HFFc6 (cell line): ENCODE measurements around the gene SNX7. TPM values are rescaled to one million over a fixed set of nuclear protein-coding genes. Genes with fewer than 3 reads are reported as not detected.

Experiments
- DNase-seq: peaks from one replicate; pipeline ENCODE4 v3.0.0-alpha.2; 2018
- H3K27ac Mint-ChIP-seq: 2 replicates; pipeline ENCODE4 v1.8.0; 2020; ENCODE audit warnings: mild to moderate bottlenecking, mixed read lengths
- H3K27me3 Mint-ChIP-seq: 2 replicates; pipeline ENCODE4 v1.8.0; 2021; ENCODE audit warnings: mild to moderate bottlenecking, moderate library complexity, mixed read lengths; ENCODE audit not compliant: insufficient read depth
- H3K36me3 Mint-ChIP-seq: 2 replicates; pipeline ENCODE4 v1.8.0; 2021; ENCODE audit warnings: low read depth, mixed read lengths
- H3K4me1 Mint-ChIP-seq: 2 replicates; pipeline ENCODE4 v1.8.0; 2020; ENCODE audit warnings: low read depth, mixed read lengths
- H3K4me3 Mint-ChIP-seq: 2 replicates; pipeline ENCODE4 v1.8.0; 2020; ENCODE audit warnings: mild to moderate bottlenecking, moderate library complexity, mixed read lengths
- H3K9me3 Mint-ChIP-seq: 2 replicates; pipeline ENCODE4 v1.8.0; 2020; ENCODE audit warnings: mild to moderate bottlenecking, mixed read lengths
- total RNA-seq, 6 experiments: library from RNA; stranded (reverse); fragmentation: NEBNext Ultra II Directional; extraction: Animal tissue kit (Norgen Biotek cat#: 25700); gene quantifications; 2 replicates in 1 of 6; 3 replicates in 5 of 6; pipeline ENCODE4 v1.2.3, GENCODE V29; 2021
- TF ChIP-seq, protein P1 (sequence below): fragments of 200-600 bp; sonication (generic); IDR thresholded peaks from 2 replicates; pipeline ENCODE4 v1.5.0; 2021; ENCODE audit warnings: antibody characterized with exemption, mild to moderate bottlenecking

SNX7 gene
- total RNA-seq, 6 experiments from 2014 or later: 26.3 to 35.2 (median 32.8) TPM

- DNase-seq: peak; percentile 30
- TF ChIP-seq, protein P1, sequence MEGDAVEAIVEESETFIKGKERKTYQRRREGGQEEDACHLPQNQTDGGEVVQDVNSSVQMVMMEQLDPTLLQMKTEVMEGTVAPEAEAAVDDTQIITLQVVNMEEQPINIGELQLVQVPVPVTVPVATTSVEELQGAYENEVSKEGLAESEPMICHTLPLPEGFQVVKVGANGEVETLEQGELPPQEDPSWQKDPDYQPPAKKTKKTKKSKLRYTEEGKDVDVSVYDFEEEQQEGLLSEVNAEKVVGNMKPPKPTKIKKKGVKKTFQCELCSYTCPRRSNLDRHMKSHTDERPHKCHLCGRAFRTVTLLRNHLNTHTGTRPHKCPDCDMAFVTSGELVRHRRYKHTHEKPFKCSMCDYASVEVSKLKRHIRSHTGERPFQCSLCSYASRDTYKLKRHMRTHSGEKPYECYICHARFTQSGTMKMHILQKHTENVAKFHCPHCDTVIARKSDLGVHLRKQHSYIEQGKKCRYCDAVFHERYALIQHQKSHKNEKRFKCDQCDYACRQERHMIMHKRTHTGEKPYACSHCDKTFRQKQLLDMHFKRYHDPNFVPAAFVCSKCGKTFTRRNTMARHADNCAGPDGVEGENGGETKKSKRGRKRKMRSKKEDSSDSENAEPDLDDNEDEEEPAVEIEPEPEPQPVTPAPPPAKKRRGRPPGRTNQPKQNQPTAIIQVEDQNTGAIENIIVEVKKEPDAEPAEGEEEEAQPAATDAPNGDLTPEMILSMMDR: no peak
- Mint-ChIP-seq H3K27me3 (no peaks in the 10 kb centered on the region), H3K36me3 (no peaks in the 10 kb centered on the region), H3K4me3 (peak overlapping the region; percentile 25), H3K4me1 (peaks cover 52% of the 10 kb centered on the region), H3K27ac (peak overlapping the region; percentile 41), H3K9me3 (no peaks in the 10 kb centered on the region)
These were observed 8.1 kb downstream of the SNX7 start for GRCh38 chr1:98669355-98670296.

DNA sequence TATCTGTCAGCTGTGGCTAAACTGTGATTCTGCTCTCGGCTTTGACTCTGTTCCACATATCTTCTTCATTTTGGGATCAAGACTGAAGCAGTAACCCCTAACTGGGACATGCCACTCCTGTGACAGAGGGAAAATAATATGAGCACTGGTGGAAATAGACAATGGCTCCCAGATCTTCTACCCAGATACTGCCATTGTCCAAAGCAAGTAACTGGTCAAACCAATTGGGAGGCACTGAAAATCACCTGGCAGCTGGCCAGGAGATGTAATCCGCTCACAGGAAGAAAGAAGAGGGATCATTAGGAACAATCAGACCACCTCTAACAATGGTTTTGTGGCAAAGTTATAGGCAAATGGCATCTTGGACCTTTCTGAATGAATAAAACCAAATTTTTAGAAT is 10.7 kb downstream of the SNX7 start:
- DNase-seq: no peak
- H3K9me3 Mint-ChIP-seq: no peaks in the 10 kb centered on the region
- TF ChIP-seq, protein P1: no peak
- H3K27me3 Mint-ChIP-seq: no peaks in the 10 kb centered on the region
- H3K36me3 Mint-ChIP-seq: 0 out of 2 replicates have a peak, but pooled peaks cover 1% of the 10 kb centered on the region
- peaks cover 73% of the 10 kb centered on the region for H3K4me1 Mint-ChIP-seq
- no peak overlapping the region for H3K27ac Mint-ChIP-seq
- H3K4me3 Mint-ChIP-seq: no peak overlapping the region

DNA sequence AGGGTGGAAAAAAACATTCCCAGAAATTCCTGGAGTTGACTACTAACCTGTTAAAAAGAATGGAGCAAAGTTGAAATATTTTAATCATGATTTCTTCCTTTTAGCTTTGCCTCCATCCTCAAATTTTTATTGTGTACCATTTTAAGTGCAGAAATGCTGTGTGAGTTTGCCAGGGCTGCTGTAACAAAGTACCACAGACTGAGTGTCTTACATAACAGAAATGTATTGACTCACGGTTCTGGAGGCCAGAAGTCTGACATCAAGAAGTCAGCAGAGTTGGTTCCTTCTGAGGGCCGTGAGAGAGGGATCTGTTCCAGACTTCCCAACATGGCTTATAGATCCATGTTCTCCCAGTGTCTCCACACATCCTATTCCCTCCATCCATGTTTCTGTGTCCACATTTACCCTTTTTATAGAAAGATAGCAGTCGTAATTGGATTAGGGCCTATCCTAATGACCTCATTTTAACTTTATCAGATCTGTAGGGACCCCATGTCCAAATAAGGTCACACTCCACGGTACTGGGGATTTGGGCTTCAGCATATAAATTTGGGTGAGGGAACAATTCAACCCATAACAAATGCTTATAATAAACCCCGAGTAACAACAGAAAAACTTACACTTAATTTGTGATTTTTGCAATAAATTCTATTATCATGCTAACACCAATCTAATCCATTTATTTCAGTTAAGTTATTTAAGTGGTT is 12.7 kb downstream of the SNX7 start:
- Mint-ChIP-seq H3K4me1 (peaks cover 67% of the 10 kb centered on the region), H3K36me3 (peaks cover 8% of the 10 kb centered on the region; the same call in 1 of the 2 replicates), H3K27me3 (no peaks in the 10 kb centered on the region), H3K9me3 (no peaks in the 10 kb centered on the region), H3K4me3 (no peak overlapping the region), H3K27ac (peak overlapping the region; percentile 68)
- peak; percentile 37 for DNase-seq
- TF ChIP-seq, protein P1: no peak

GRCh38 chr1:98675282-98675681 is 13.8 kb downstream of the SNX7 start:
- peaks cover 56% of the 10 kb centered on the region for H3K4me1 Mint-ChIP-seq
- H3K9me3 Mint-ChIP-seq: no peaks in the 10 kb centered on the region
- H3K27ac Mint-ChIP-seq: peak overlapping the region; percentile 38; the same call in 1 of the 2 replicates
- H3K36me3 Mint-ChIP-seq: peaks cover 11% of the 10 kb centered on the region; the same call in 1 of the 2 replicates
- DNase-seq: no peak
- no peaks in the 10 kb centered on the region for H3K27me3 Mint-ChIP-seq
- peak overlapping the region; percentile 14; the same call in 1 of the 2 replicates for H3K4me3 Mint-ChIP-seq
- TF ChIP-seq, protein P1: no peak

DNA sequence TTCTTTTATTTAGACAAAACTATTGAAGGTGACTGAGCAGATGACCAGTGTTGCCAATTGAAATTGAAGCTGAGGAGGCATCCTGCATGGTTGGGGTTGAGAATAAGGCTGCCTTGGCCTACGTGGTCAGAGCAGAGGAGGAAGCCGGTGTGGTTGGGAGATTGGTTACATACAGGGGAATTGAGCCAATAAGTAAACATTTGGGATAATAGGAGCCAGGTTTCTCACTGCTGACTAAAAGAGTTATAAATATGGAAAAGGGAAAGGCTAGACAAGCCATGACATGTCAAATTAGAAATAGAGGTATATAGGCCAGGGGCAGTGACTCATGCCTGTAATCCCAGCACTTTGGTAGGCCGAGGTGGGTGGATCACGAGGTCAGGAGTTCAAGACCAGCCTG is 15.8 kb downstream of the SNX7 start:
- no peak overlapping the region for H3K4me3 Mint-ChIP-seq
- no peaks in the 10 kb centered on the region for H3K9me3 Mint-ChIP-seq
- peaks cover 18% of the 10 kb centered on the region; the same call in 1 of the 2 replicates for H3K36me3 Mint-ChIP-seq
- H3K4me1 Mint-ChIP-seq: peaks cover 49% of the 10 kb centered on the region
- no peaks in the 10 kb centered on the region for H3K27me3 Mint-ChIP-seq
- peak; percentile 24 for DNase-seq
- peak overlapping the region; percentile 73 for H3K27ac Mint-ChIP-seq
- TF ChIP-seq, protein P1: no peak
